Measurements from ENCODE around the gene HAND1.
A peak's percentile ranks its signal among the peaks of the same experiment; 100 is the strongest.

The HAND1 gene

GRCh38 chr5:154485096-154485491 lies 7.1 kb upstream of the HAND1 start:
- Histone ChIP-seq H3K4me3 (ENCODE audit: low read length) (no peak overlapping the region), H3K9me3 (ENCODE audit: insufficient read depth, low read depth, low read length) (no peaks in the 10 kb centered on the region), H3K27ac (ENCODE audit: low read length) (no peak overlapping the region), H3K36me3 (ENCODE audit: insufficient read depth, low read depth, low read length) (no peaks in the 10 kb centered on the region), H3K4me1 (ENCODE audit: insufficient read depth, low read length) (peaks cover 32% of the 10 kb centered on the region), H3K9ac (ENCODE audit: low read depth, low read length) (no peak overlapping the region), H3K27me3 (ENCODE audit: insufficient read depth, low read length) (peaks cover 98% of the 10 kb centered on the region)

- no peak overlapping the region for H3K27ac ChIP-seq (ENCODE audit: low read length)
- H3K27me3 ChIP-seq (ENCODE audit: insufficient read depth, low read length), result peaks cover 98% of the 10 kb centered on the region
- H3K4me1 ChIP-seq (ENCODE audit: insufficient read depth, low read length), result peaks cover 36% of the 10 kb centered on the region
- H3K36me3 ChIP-seq (ENCODE audit: insufficient read depth, low read depth, low read length), result no peaks in the 10 kb centered on the region
- H3K9ac ChIP-seq (ENCODE audit: low read depth, low read length), result no peak overlapping the region
- no peaks in the 10 kb centered on the region for H3K9me3 ChIP-seq (ENCODE audit: insufficient read depth, low read depth, low read length)
- peak overlapping the region; percentile 38; the same call in 1 of the 2 replicates for H3K4me3 ChIP-seq (ENCODE audit: low read length)
These were observed 6.5 kb upstream of the HAND1 start for GRCh38 chr5:154484393-154485095.

- Histone ChIP-seq H3K4me1 (ENCODE audit: insufficient read depth, low read length) (peaks cover 37% of the 10 kb centered on the region), H3K4me3 (ENCODE audit: low read length) (peak overlapping the region; percentile 38), H3K27ac (ENCODE audit: low read length) (no peak overlapping the region), H3K36me3 (ENCODE audit: insufficient read depth, low read depth, low read length) (no peaks in the 10 kb centered on the region), H3K9ac (ENCODE audit: low read depth, low read length) (no peak overlapping the region), H3K9me3 (ENCODE audit: insufficient read depth, low read depth, low read length) (no peaks in the 10 kb centered on the region), H3K27me3 (ENCODE audit: insufficient read depth, low read length) (peaks cover 98% of the 10 kb centered on the region)
These were observed 5.8 kb upstream of the HAND1 start for GRCh38 chr5:154483654-154484392.

GRCh38 chr5:154482528-154483449 lies 4.8 kb upstream of the HAND1 start:
- Histone ChIP-seq H3K27ac (ENCODE audit: low read length) (no peak overlapping the region), H3K4me1 (ENCODE audit: insufficient read depth, low read length) (peaks cover 37% of the 10 kb centered on the region), H3K9me3 (ENCODE audit: insufficient read depth, low read depth, low read length) (no peaks in the 10 kb centered on the region), H3K9ac (ENCODE audit: low read depth, low read length) (no peak overlapping the region), H3K27me3 (ENCODE audit: insufficient read depth, low read length) (peaks cover 100% of the 10 kb centered on the region), H3K4me3 (ENCODE audit: low read length) (peak overlapping the region; percentile 8; the same call in 1 of the 2 replicates), H3K36me3 (ENCODE audit: insufficient read depth, low read depth, low read length) (no peaks in the 10 kb centered on the region)

GRCh38 chr5:154481584-154482381 lies 3.8 kb upstream of the HAND1 start:
- H3K27me3 ChIP-seq (ENCODE audit: insufficient read depth, low read length), result peaks cover 100% of the 10 kb centered on the region
- no peaks in the 10 kb centered on the region for H3K36me3 ChIP-seq (ENCODE audit: insufficient read depth, low read depth, low read length)
- H3K9ac ChIP-seq (ENCODE audit: low read depth, low read length), result no peak overlapping the region
- H3K4me3 ChIP-seq (ENCODE audit: low read length), result no peak overlapping the region
- H3K4me1 ChIP-seq (ENCODE audit: insufficient read depth, low read length), result peaks cover 39% of the 10 kb centered on the region
- no peaks in the 10 kb centered on the region for H3K9me3 ChIP-seq (ENCODE audit: insufficient read depth, low read depth, low read length)
- no peak overlapping the region for H3K27ac ChIP-seq (ENCODE audit: low read length)

- Histone ChIP-seq H3K36me3 (ENCODE audit: insufficient read depth, low read depth, low read length) (no peaks in the 10 kb centered on the region), H3K4me1 (ENCODE audit: insufficient read depth, low read length) (peaks cover 37% of the 10 kb centered on the region), H3K4me3 (ENCODE audit: low read length) (no peak overlapping the region), H3K9ac (ENCODE audit: low read depth, low read length) (no peak overlapping the region), H3K27ac (ENCODE audit: low read length) (no peak overlapping the region), H3K9me3 (ENCODE audit: insufficient read depth, low read depth, low read length) (no peaks in the 10 kb centered on the region), H3K27me3 (ENCODE audit: insufficient read depth, low read length) (peaks cover 100% of the 10 kb centered on the region)
These were observed 2.8 kb upstream of the HAND1 start for GRCh38 chr5:154480847-154481246.

GRCh38 chr5:154479944-154480750 lies 2.1 kb upstream of the HAND1 start:
- Histone ChIP-seq H3K36me3 (ENCODE audit: insufficient read depth, low read depth, low read length) (no peaks in the 10 kb centered on the region), H3K9ac (ENCODE audit: low read depth, low read length) (no peak overlapping the region), H3K27ac (ENCODE audit: low read length) (no peak overlapping the region), H3K9me3 (ENCODE audit: insufficient read depth, low read depth, low read length) (no peaks in the 10 kb centered on the region), H3K4me3 (ENCODE audit: low read length) (peak overlapping the region; percentile 36), H3K27me3 (ENCODE audit: insufficient read depth, low read length) (peaks cover 100% of the 10 kb centered on the region), H3K4me1 (ENCODE audit: insufficient read depth, low read length) (peaks cover 32% of the 10 kb centered on the region)

- Histone ChIP-seq H3K9me3 (ENCODE audit: insufficient read depth, low read depth, low read length) (no peaks in the 10 kb centered on the region), H3K4me1 (ENCODE audit: insufficient read depth, low read length) (peaks cover 26% of the 10 kb centered on the region), H3K27me3 (ENCODE audit: insufficient read depth, low read length) (peaks cover 100% of the 10 kb centered on the region), H3K27ac (ENCODE audit: low read length) (no peak overlapping the region), H3K9ac (ENCODE audit: low read depth, low read length) (no peak overlapping the region), H3K36me3 (ENCODE audit: insufficient read depth, low read depth, low read length) (no peaks in the 10 kb centered on the region), H3K4me3 (ENCODE audit: low read length) (peak overlapping the region; percentile 36)
These were observed 1.3 kb upstream of the HAND1 start for GRCh38 chr5:154479160-154479943.

- H3K27ac ChIP-seq (ENCODE audit: low read length), result no peak overlapping the region
- no peaks in the 10 kb centered on the region for H3K9me3 ChIP-seq (ENCODE audit: insufficient read depth, low read depth, low read length)
- peak overlapping the region; percentile 42; the same call in 1 of the 2 replicates for H3K4me3 ChIP-seq (ENCODE audit: low read length)
- no peak overlapping the region for H3K9ac ChIP-seq (ENCODE audit: low read depth, low read length)
- no peaks in the 10 kb centered on the region for H3K36me3 ChIP-seq (ENCODE audit: insufficient read depth, low read depth, low read length)
- H3K4me1 ChIP-seq (ENCODE audit: insufficient read depth, low read length), result peaks cover 23% of the 10 kb centered on the region
- H3K27me3 ChIP-seq (ENCODE audit: insufficient read depth, low read length), result peaks cover 100% of the 10 kb centered on the region
These were observed 729 bp upstream of the HAND1 start for GRCh38 chr5:154478752-154479159.
